NCI-H82 treated with DMSO at 0.1 percent for 48 hours (cell line): Measurements from ENCODE around the gene PLA2G4F.
"Not testable (repeated sequence)": the region's sequence is repeated elsewhere in the genome, so short reads cannot be mapped to it uniquely, and the experiment has no call there.

Experiments
- DNase-seq: peaks from one replicate; lab custom pipeline; 2025; ENCODE audit not compliant: unreplicated experiment; lab: John Stamatoyannopoulos, UW

PLA2G4F gene

DNA sequence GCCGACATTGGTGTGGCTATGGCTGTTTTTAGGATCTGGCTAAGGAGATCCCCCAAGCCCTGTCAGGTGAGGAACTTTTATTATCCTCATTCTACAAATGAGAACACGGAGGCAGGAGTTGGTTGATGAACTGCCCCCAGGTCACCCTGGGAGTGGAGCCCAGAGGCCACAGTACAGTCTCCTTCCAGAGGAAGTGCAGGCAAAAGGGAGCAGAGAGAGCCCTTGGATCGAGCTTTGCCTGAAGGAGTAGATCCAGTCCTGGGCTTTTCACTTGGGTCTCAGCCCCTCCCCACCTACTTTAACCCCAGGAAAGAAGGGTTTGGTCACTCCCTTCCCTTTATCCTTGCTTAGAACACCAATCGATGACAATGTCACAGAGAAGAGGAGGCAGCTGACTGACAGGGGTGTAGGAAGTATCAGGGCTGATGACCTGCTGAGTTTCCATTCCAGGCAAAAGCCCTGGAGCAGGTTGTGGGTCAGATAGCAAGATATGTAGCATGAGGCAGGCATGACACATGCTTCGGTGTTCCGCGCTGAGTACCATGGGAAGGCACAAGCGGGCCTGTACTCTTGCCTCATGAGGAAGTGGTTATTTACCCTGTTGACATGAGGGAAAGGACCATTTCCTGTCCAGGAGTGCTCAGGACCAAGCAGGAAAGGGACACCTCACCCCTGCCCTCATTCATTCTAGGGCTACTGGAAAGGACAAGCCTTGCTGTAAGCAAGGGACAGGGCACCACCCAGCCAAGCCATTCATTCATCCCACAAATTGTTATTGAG, 56.2 kb downstream of the PLA2G4F start:
- DNase-seq = no peak

GRCh38 chr15:42097018-42097417, 59.4 kb downstream of the PLA2G4F start:
- DNase-seq = no peak

DNA sequence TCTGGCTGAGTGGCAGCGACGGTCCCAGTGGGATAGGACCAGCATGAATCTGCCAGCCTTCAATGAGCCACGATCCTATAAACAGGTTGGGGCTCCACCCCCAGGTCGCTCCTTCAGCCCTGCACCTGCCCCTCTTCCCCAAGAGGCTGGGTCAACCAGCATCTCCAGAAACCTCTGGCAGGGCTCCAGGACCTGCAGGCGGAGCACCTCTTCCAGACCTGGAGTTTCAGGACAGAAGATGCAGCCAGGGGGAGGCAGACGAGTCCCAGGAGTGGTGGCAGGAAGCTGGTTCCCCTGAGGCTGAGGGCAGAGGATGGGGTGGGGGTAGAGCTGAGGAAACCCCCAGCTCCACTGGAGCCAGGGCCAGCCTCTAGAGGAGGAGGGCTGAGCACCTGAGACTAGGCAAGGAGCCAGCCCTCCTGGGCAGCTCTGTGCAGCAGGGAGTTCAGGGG, 61.9 kb downstream of the PLA2G4F start, which contains the start of gene PLA2G4D:
Gene PLA2G4D, minus strand, starts transcription at position 51 of the 452 bp plus-strand sequence. CDS start 103 bp downstream, outside the sequence.
- DNase-seq = no peak

GRCh38 chr15:42093966-42094365, 62.5 kb downstream of the PLA2G4F start:
- no peak for DNase-seq

- DNase-seq = no peak
Measured at GRCh38 chr15:42092398-42093318, 63.8 kb downstream of the PLA2G4F start.

- not testable (repeated sequence) for DNase-seq
Measured at GRCh38 chr15:42091753-42092397, 64.6 kb downstream of the PLA2G4F start.

DNA sequence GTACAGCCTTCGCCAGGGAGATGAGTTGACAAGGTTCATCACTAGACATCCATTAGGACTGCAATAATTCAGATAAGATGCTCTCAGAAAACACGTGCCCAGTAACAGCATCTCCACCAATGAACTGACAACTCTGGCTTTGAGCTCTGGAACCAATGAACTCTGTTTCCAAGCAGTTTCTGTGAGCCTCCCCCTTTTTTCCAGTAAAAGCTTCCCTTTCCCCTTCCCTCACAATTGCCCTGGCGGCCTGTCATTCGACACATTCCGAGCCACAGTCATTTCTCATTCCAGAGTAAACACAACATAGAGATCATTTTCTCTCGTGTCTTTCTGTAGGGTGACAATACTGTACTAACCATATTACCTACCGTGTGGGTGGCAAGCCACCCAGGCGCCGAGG, 65.7 kb downstream of the PLA2G4F start:
- DNase-seq = no peak

DNA sequence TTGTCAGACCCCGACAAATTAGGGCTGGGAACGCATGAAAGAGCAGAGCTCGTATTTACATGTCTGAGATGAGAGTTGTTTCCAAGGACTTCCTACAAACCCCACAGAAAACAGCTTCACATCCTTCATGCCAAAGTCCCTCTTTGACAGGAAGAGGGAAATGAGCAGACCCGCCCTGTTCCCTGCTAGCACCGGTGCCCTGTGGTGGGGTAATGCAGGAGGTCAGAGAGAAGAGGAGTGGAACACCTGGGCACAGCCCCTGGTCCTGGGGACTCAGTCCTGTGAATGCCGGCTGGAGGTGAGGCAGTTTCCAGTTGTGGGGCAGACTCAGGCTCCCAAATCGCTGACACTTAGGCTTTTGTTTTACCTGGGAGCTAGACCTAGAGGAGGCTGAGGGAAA, 66.1 kb downstream of the PLA2G4F start:
- DNase-seq = no peak

DNA sequence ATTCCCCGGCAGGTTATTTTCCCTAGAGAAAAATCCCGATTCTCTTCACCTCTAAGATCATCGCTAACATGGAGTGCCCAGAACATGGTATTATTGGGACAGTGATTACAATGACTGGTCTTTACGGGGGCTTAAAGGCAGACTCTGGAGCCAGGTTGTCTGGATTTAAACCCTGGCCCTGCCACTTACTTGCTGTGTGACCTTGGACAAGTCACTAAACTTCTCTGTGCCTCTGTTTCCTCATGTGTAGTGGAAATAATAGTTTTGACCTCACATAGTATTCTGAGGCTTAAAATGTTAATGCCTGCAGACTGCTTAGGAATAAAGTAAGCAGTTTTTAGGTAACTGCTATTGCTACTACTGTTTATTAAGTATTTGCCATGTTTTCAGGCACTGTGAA, 66.5 kb downstream of the PLA2G4F start:
- DNase-seq = no peak
